GM18868 (cell line): ENCODE data around the gene NEURL1B.

Source experiments
- ATAC-seq: cut with Tn5 transposase; IDR thresholded peaks from one replicate; pipeline ENCODE4 v1.9.1; 2021; ENCODE audit warnings: mild to moderate bottlenecking, moderate library complexity; ENCODE audit not compliant: unreplicated experiment

Gene NEURL1B

GRCh38 chr5:172607213-172607793 is 33.8 kb upstream of the NEURL1B start:
- ATAC-seq: no peak

GRCh38 chr5:172608773-172609172 is 32.3 kb upstream of the NEURL1B start:
- no peak for ATAC-seq

- ATAC-seq: no peak
Measured at GRCh38 chr5:172610643-172611042, 30.4 kb upstream of the NEURL1B start.

GRCh38 chr5:172611913-172612312 is 29.1 kb upstream of the NEURL1B start:
- no peak for ATAC-seq

GRCh38 chr5:172612771-172613170 is 28.3 kb upstream of the NEURL1B start:
- ATAC-seq: no peak

- ATAC-seq: no peak
Measured at GRCh38 chr5:172616136-172616535, 24.9 kb upstream of the NEURL1B start.

- ATAC-seq: no peak
Measured at GRCh38 chr5:172616730-172617129, 24.3 kb upstream of the NEURL1B start.

- no peak for ATAC-seq
Measured at GRCh38 chr5:172617817-172618216, 23.2 kb upstream of the NEURL1B start.

- ATAC-seq: no peak
Measured at GRCh38 chr5:172618574-172619365, 22.3 kb upstream of the NEURL1B start.

GRCh38 chr5:172620506-172620905 is 20.6 kb upstream of the NEURL1B start:
- no peak for ATAC-seq

GRCh38 chr5:172622091-172623046 is 18.7 kb upstream of the NEURL1B start:
- no peak for ATAC-seq

GRCh38 chr5:172623313-172623980 is 17.6 kb upstream of the NEURL1B start:
- no peak for ATAC-seq

GRCh38 chr5:172624083-172624995 is 16.7 kb upstream of the NEURL1B start:
- no peak for ATAC-seq

GRCh38 chr5:172624996-172625964 is 15.8 kb upstream of the NEURL1B start:
- no peak for ATAC-seq

- ATAC-seq: no peak
Measured at GRCh38 chr5:172626031-172626581, 15.0 kb upstream of the NEURL1B start.

- ATAC-seq: no peak
Measured at GRCh38 chr5:172630082-172630481, 11.0 kb upstream of the NEURL1B start.

- ATAC-seq: no peak
Measured at GRCh38 chr5:172630482-172630881, 10.6 kb upstream of the NEURL1B start.

- no peak for ATAC-seq
Measured at GRCh38 chr5:172630986-172631385, 10.1 kb upstream of the NEURL1B start.
